Cardiac fibroblast (primary cell): Measurements from ENCODE around the gene SLC22A23.

ENCODE experiments used
- DNase-seq, 2 donors: peaks; one replicate each; pipeline versions ENCODE4 v3.0.0 to v3.0.0-alpha.2; 2010; ENCODE audit warnings: low read depth in 2 of 2
- H3K4me3 ChIP-seq, 2 donors: replicated peaks in 1 of 2; 1 replicate in 1 of 2; 2 replicates in 1 of 2; pipeline ENCODE4 v1.5.1; 2011; ENCODE audit warnings: low read depth in 2 of 2, low read length in 2 of 2, mild to moderate bottlenecking in 2 of 2, moderate library complexity in 1 of 2
- CTCF ChIP-seq: IDR thresholded peaks from one replicate; pipeline ENCODE4 v1.5.1; 2011; ENCODE audit warnings: low read depth, mild to moderate bottlenecking, low read length, inconsistent platforms

SLC22A23 gene

GRCh38 chr6:3272911-3273547 lies 183.8 kb downstream of the SLC22A23 start:
- no peak for TF ChIP-seq CTCF
- no peak overlapping the region for H3K4me3 ChIP-seq
- no peak for DNase-seq

GRCh38 chr6:3271756-3272155 lies 185.1 kb downstream of the SLC22A23 start:
- DNase-seq, result no peak
- TF ChIP-seq CTCF, result no peak
- H3K4me3 ChIP-seq, result no peak overlapping the region

GRCh38 chr6:3270258-3270657 lies 186.6 kb downstream of the SLC22A23 start:
- H3K4me3 ChIP-seq, result no peak overlapping the region
- DNase-seq, result no peak
- no peak for TF ChIP-seq CTCF

- no peak overlapping the region for H3K4me3 ChIP-seq
- DNase-seq, result no peak
- no peak for TF ChIP-seq CTCF
Measured at GRCh38 chr6:3269281-3269975, 187.4 kb downstream of the SLC22A23 start.

- TF ChIP-seq CTCF, result no peak
- no peak for DNase-seq
- H3K4me3 ChIP-seq, result no peak overlapping the region
Measured at GRCh38 chr6:3268680-3269079, 188.2 kb downstream of the SLC22A23 start.

- no peak overlapping the region for H3K4me3 ChIP-seq
- TF ChIP-seq CTCF, result no peak
- no peak for DNase-seq
Measured at GRCh38 chr6:3267162-3267561, 189.7 kb downstream of the SLC22A23 start.
